KMS-11 (cell line): ENCODE results near the gene SPTLC3.

ENCODE experiments used
- H2AFZ ChIP-seq: fragments of 200-600 bp; sonication (generic); 2 replicates; pipeline ENCODE4 v1.6.1; 2016; ENCODE audit warnings: antibody characterized with exemption, mixed run types, low read depth
- H3K27ac ChIP-seq: fragments of 200-600 bp; sonication (generic); 2 replicates; pipeline ENCODE4 v1.6.1; 2016; ENCODE audit warnings: mild to moderate bottlenecking, mixed run types
- H3K27me3 ChIP-seq: fragments of 200-600 bp; sonication (generic); 2 replicates; pipeline ENCODE4 v1.6.1; 2017; ENCODE audit warnings: mild to moderate bottlenecking, low read depth, mixed run types, moderate library complexity; ENCODE audit not compliant: insufficient read depth
- H3K36me3 ChIP-seq: fragments of 200-600 bp; sonication (generic); 2 replicates; pipeline ENCODE4 v1.6.1; 2017; ENCODE audit warnings: mild to moderate bottlenecking, mixed run types; ENCODE audit not compliant: insufficient read depth
- H3K4me1 ChIP-seq: fragments of 200-600 bp; sonication (generic); 2 replicates; pipeline ENCODE4 v1.6.1; 2016; ENCODE audit warnings: mild to moderate bottlenecking, low read depth, mixed run types; ENCODE audit not compliant: poor library complexity, severe bottlenecking
- H3K4me2 ChIP-seq: fragments of 200-600 bp; sonication (generic); 2 replicates; pipeline ENCODE4 v1.7.0; 2016; ENCODE audit warnings: mild to moderate bottlenecking, mixed run types
- H3K4me3 ChIP-seq: fragments of 200-600 bp; sonication (generic); IDR thresholded peaks from 2 replicates; pipeline ENCODE4 v1.6.1; 2017; ENCODE audit warnings: low read depth, low read length, mixed read lengths; ENCODE audit not compliant: insufficient read depth
- H3K79me2 ChIP-seq: fragments of 200-600 bp; sonication (generic); 2 replicates; pipeline ENCODE4 v1.6.1; 2016; ENCODE audit warnings: low read depth, mixed run types; ENCODE audit not compliant: insufficient read depth
- H3K9ac ChIP-seq: fragments of 200-600 bp; sonication (generic); 2 replicates; pipeline ENCODE4 v1.6.1; 2016; ENCODE audit warnings: mild to moderate bottlenecking, mixed run types
- H4K20me1 ChIP-seq: fragments of 200-600 bp; sonication (generic); 2 replicates; pipeline ENCODE4 v1.6.1; 2016; ENCODE audit warnings: mild to moderate bottlenecking, mixed run types; ENCODE audit not compliant: insufficient read depth
- CTCF ChIP-seq: fragments of 200-600 bp; sonication (generic); conservative IDR thresholded peaks from 2 replicates; pipeline ENCODE4 v1.6.1; 2017; ENCODE audit warnings: low read depth, mild to moderate bottlenecking, antibody characterized with exemption, low read length, moderate library complexity, mixed read lengths

Gene SPTLC3

GRCh38 chr20:12982098-12982497 is 26.7 kb upstream of the SPTLC3 start:
- H3K36me3 ChIP-seq, result no peaks in the 10 kb centered on the region
- no peak overlapping the region for H3K9ac ChIP-seq
- no peak overlapping the region for H2AFZ ChIP-seq
- H3K27ac ChIP-seq, result no peak overlapping the region
- H3K4me1 ChIP-seq, result no peaks in the 10 kb centered on the region
- H3K4me3 ChIP-seq, result no peak overlapping the region
- H3K27me3 ChIP-seq, result no peaks in the 10 kb centered on the region
- no peak overlapping the region for H3K4me2 ChIP-seq
- H4K20me1 ChIP-seq, result no peaks in the 10 kb centered on the region
- no peak for TF ChIP-seq CTCF
- no peaks in the 10 kb centered on the region for H3K79me2 ChIP-seq

GRCh38 chr20:12984069-12984765 is 24.6 kb upstream of the SPTLC3 start:
- Histone ChIP-seq H3K4me3 (no peak overlapping the region), H3K4me1 (no peaks in the 10 kb centered on the region), H3K36me3 (no peaks in the 10 kb centered on the region), H3K27me3 (no peaks in the 10 kb centered on the region), H3K4me2 (no peak overlapping the region), H3K79me2 (no peaks in the 10 kb centered on the region), H3K27ac (no peak overlapping the region), H3K9ac (no peak overlapping the region), H2AFZ (no peak overlapping the region), H4K20me1 (no peaks in the 10 kb centered on the region)
- TF ChIP-seq CTCF, result no peak

- no peak for TF ChIP-seq CTCF
- H3K27ac ChIP-seq, result no peak overlapping the region
- no peak overlapping the region for H3K9ac ChIP-seq
- no peak overlapping the region for H3K4me2 ChIP-seq
- H3K27me3 ChIP-seq, result no peaks in the 10 kb centered on the region
- H4K20me1 ChIP-seq, result no peaks in the 10 kb centered on the region
- no peak overlapping the region for H3K4me3 ChIP-seq
- H3K4me1 ChIP-seq, result no peaks in the 10 kb centered on the region
- H2AFZ ChIP-seq, result no peak overlapping the region
- H3K79me2 ChIP-seq, result no peaks in the 10 kb centered on the region
- no peaks in the 10 kb centered on the region for H3K36me3 ChIP-seq
Observed at GRCh38 chr20:12984863-12985262, 23.9 kb upstream of the SPTLC3 start.

DNA sequence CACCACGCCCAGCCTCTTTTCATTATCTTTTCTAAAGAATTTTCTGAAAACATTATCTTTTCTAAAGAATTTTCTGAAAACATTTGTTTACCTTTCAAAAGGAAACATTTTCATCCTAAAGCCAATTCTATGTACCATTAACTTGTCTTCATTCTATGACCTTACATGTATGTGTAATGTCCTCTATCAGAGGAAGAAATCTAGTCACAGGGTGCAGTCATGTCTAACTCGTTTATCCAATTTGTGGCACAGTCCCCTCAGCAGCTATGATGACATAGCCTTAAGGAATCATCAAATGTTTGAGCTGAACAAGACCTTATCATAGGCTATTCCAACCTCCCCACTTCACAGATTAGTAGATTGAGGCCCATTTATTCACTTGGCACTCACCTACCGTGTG is 21.5 kb upstream of the SPTLC3 start:
- H3K9ac ChIP-seq, result no peak overlapping the region
- H3K4me2 ChIP-seq, result no peak overlapping the region
- no peak overlapping the region for H2AFZ ChIP-seq
- no peaks in the 10 kb centered on the region for H3K4me1 ChIP-seq
- no peaks in the 10 kb centered on the region for H4K20me1 ChIP-seq
- H3K36me3 ChIP-seq, result no peaks in the 10 kb centered on the region
- no peak overlapping the region for H3K4me3 ChIP-seq
- H3K27me3 ChIP-seq, result no peaks in the 10 kb centered on the region
- H3K27ac ChIP-seq, result no peak overlapping the region
- H3K79me2 ChIP-seq, result no peaks in the 10 kb centered on the region
- no peak for TF ChIP-seq CTCF
